Keratinocyte (primary cell): ENCODE results near the gene SLC35B4. TPM values are rescaled to one million over a fixed set of nuclear protein-coding genes. Genes with fewer than 3 reads are reported as not detected.

ENCODE experiments used
- DNase-seq: peaks from one replicate; pipeline ENCODE4 v3.0.0-alpha.2; 2011; ENCODE audit warnings: low read depth, missing footprints, low spot score
- FAIRE-seq: peaks from 2 replicates; lab custom pipeline; 2011; peaks lifted over from hg19 to GRCh38; lab: Jason Lieb, UNC
- H2AFZ ChIP-seq: 2 replicates; pipeline ENCODE4 v1.6.0; 2012; ENCODE audit warnings: low read length, control low read depth, inconsistent platforms; ENCODE audit not compliant: control insufficient read depth
- H3K27ac ChIP-seq: 2 replicates; pipeline ENCODE4 v1.5.1; 2011; ENCODE audit warnings: low read length; ENCODE audit not compliant: control insufficient read depth, insufficient read depth
- H3K27me3 ChIP-seq: 3 replicates; pipeline ENCODE4 v1.6.0; 2011; ENCODE audit warnings: low read length; ENCODE audit not compliant: control insufficient read depth, insufficient read depth; ENCODE audit errors: extremely low read depth
- H3K36me3 ChIP-seq, 2 experiments: 2 replicates in 1 of 2; 3 replicates in 1 of 2; pipeline ENCODE4 v1.5.1; 2011; ENCODE audit warnings: low read length in 2 of 2, mild to moderate bottlenecking in 1 of 2; ENCODE audit not compliant: control insufficient read depth in 2 of 2, insufficient read depth in 2 of 2; ENCODE audit errors: extremely low read depth in 1 of 2
- H3K4me1 ChIP-seq: 3 replicates; pipeline ENCODE4 v1.5.1; 2011; ENCODE audit warnings: low read length; ENCODE audit not compliant: control insufficient read depth, insufficient read depth; ENCODE audit errors: extremely low read depth
- H3K4me2 ChIP-seq: 3 replicates; pipeline ENCODE4 v1.6.0; 2011; ENCODE audit warnings: low read depth, low read length; ENCODE audit not compliant: control insufficient read depth, insufficient read depth; ENCODE audit errors: extremely low read depth
- H3K4me3 ChIP-seq, 3 experiments: fragments of 200-600 bp in 1 of 3; sonication (generic) in 1 of 3; 2 replicates in 2 of 3; 3 replicates in 1 of 3; pipeline ENCODE4 v1.5.1; 2011 to 2016; ENCODE audit warnings: low read length in 3 of 3, mild to moderate bottlenecking in 3 of 3, control low read depth in 2 of 3, inconsistent platforms in 1 of 3, low read depth in 1 of 3, mixed read lengths in 1 of 3, mixed run types in 1 of 3, moderate library complexity in 1 of 3; ENCODE audit not compliant: control insufficient read depth in 2 of 3, insufficient read depth in 2 of 3; ENCODE audit errors: extremely low read depth in 1 of 3
- H3K79me2 ChIP-seq: 2 replicates; pipeline ENCODE4 v1.6.0; 2012; ENCODE audit warnings: low read length; ENCODE audit not compliant: control insufficient read depth, insufficient read depth
- H3K9ac ChIP-seq: 3 replicates; pipeline ENCODE4 v1.6.0; 2011; ENCODE audit warnings: low read length; ENCODE audit not compliant: control insufficient read depth, insufficient read depth; ENCODE audit errors: extremely low read depth
- H3K9me1 ChIP-seq: 3 replicates; pipeline ENCODE4 v1.6.0; 2011; ENCODE audit warnings: low read length; ENCODE audit not compliant: control insufficient read depth, insufficient read depth; ENCODE audit errors: extremely low read depth
- H3K9me3 ChIP-seq: 2 replicates; pipeline ENCODE4 v1.5.1; 2012; ENCODE audit warnings: low read depth, low read length; ENCODE audit not compliant: control insufficient read depth
- H4K20me1 ChIP-seq: 3 replicates; pipeline ENCODE4 v1.6.0; 2011; ENCODE audit warnings: low read length; ENCODE audit not compliant: control insufficient read depth, insufficient read depth; ENCODE audit errors: extremely low read depth
- EZH2 ChIP-seq: IDR thresholded peaks from one replicate; pipeline ENCODE4 v1.6.1; 2012; ENCODE audit warnings: inconsistent platforms, mild to moderate bottlenecking, low read length, moderate library complexity
- dilution Hi-C: fragments of 300-500 bp; cut with MboI; formaldehyde crosslinking; loops from one replicate; pipeline ENCODE4 v1.7.0; 2020; ENCODE audit warnings: low sequenced_read_pairs; ENCODE audit not compliant: extremely low pct_ligation_motif_present
- polyA plus RNA-seq, 5 experiments: library from polyadenylated mRNA; depleted of rRNA in 3 of 5; stranded (reverse) in 3 of 5; stranded (forward) in 1 of 5; unstranded in 1 of 5; fragments of >200 nt; gene quantifications; 1 replicate in 1 of 5; 2 replicates in 3 of 5; 3 replicates in 1 of 5; pipeline versions ENCODE4 v1.2.1 to v1.2.3, GENCODE V29; 2011 to 2012; ENCODE audit warnings: missing spikeins in 2 of 5, low read depth in 1 of 5, low replicate concordance in 1 of 5
- TF ChIP-seq, protein P1 (sequence below), 3 experiments: IDR thresholded peaks in 1 of 3; conservative IDR thresholded peaks in 1 of 3; optimal IDR thresholded peaks in 1 of 3; 2 replicates in 2 of 3; 3 replicates in 1 of 3; pipeline versions ENCODE3 to v1.5.1; 2011; ENCODE audit warnings: low read length in 3 of 3, mild to moderate bottlenecking in 3 of 3, moderate library complexity in 2 of 3, control low read depth in 1 of 3, inconsistent platforms in 1 of 3; ENCODE audit not compliant: insufficient read depth in 2 of 3; ENCODE audit errors: extremely low read depth in 1 of 3

SLC35B4 gene
- polyA plus RNA-seq, 1 donor (not counting 4 experiments of a cell fraction or from before 2014, with no cell fraction given): 18.6 TPM

DNA sequence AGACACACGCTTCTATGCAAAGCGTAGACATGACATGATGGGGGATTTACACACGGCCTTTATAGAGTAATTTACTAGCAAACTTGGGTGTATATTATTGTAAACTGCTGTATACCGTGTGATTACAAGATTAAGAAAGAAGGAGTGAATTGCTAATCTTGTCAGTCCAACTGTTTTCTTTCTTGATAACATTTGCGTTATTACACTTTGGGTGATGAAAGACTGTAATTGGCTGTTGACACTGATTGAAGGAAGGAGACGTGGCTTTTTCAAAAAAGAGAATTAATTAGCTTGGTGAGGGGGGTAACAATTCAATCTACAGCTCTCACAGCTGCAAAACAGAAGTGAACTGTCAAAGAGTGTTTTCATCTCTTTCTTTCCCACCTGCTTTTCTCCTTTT is 32.7 kb downstream of the SLC35B4 start:
- no peak overlapping the region for H3K9ac ChIP-seq
- no peak for TF ChIP-seq EZH2
- TF ChIP-seq, protein P1, sequence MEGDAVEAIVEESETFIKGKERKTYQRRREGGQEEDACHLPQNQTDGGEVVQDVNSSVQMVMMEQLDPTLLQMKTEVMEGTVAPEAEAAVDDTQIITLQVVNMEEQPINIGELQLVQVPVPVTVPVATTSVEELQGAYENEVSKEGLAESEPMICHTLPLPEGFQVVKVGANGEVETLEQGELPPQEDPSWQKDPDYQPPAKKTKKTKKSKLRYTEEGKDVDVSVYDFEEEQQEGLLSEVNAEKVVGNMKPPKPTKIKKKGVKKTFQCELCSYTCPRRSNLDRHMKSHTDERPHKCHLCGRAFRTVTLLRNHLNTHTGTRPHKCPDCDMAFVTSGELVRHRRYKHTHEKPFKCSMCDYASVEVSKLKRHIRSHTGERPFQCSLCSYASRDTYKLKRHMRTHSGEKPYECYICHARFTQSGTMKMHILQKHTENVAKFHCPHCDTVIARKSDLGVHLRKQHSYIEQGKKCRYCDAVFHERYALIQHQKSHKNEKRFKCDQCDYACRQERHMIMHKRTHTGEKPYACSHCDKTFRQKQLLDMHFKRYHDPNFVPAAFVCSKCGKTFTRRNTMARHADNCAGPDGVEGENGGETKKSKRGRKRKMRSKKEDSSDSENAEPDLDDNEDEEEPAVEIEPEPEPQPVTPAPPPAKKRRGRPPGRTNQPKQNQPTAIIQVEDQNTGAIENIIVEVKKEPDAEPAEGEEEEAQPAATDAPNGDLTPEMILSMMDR (optimal IDR thresholded peaks at IDR 0.05 in 1 of 3, IDR thresholded peaks at IDR 0.05 in 1 of 3, conservative IDR thresholded peaks at IDR 0.05 in 1 of 3; ENCODE audit: extremely low read depth in 1 of 3, insufficient read depth in 2 of 3, low read length in 3 of 3): no peak
- FAIRE-seq: no peak

DNA sequence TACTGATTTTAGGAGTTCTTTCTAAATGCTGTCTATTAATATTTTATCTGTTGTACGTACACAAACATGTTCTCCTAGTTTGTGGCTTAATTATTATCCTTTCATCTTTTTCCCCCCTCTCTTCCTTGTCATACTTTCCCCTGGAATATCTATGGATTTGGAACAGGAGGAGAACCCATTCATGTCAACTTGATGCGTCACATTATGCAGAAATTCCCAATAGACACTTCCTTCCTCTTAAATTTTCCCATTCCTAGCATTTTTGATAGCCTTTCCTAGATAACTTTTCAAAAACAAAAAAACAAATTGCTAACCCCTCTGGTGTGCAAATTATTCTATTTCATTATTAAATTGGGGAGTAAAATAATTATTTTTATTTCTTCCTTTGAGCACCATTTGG is 36.2 kb downstream of the SLC35B4 start:
- Histone ChIP-seq H3K9ac (no peak overlapping the region), H4K20me1 (no peaks in the 10 kb centered on the region), H3K9me3 (no peaks in the 10 kb centered on the region), H2AFZ (no peak overlapping the region), H3K9me1 (no peaks in the 10 kb centered on the region), H3K4me2 (no peak overlapping the region), H3K36me3 (no peaks in the 10 kb centered on the region), H3K27ac (no peak overlapping the region), H3K27me3 (peaks cover 9% of the 10 kb centered on the region), H3K4me1 (no peaks in the 10 kb centered on the region), H3K79me2 (no peaks in the 10 kb centered on the region), H3K4me3 (no peak overlapping the region)
- DNase-seq (no peak), FAIRE-seq (no peak)
- no peak for TF ChIP-seq EZH2
- TF ChIP-seq, protein P1 (optimal IDR thresholded peaks at IDR 0.05 in 1 of 3, IDR thresholded peaks at IDR 0.05 in 1 of 3, conservative IDR thresholded peaks at IDR 0.05 in 1 of 3; ENCODE audit: extremely low read depth in 1 of 3, insufficient read depth in 2 of 3, low read length in 3 of 3): no peak
- dilution Hi-C loops: no loop called here

More for the DNA sequence above, 32.7 kb downstream of the SLC35B4 start:
- Histone ChIP-seq H3K27me3 (peaks cover 6% of the 10 kb centered on the region), H3K27ac (no peak overlapping the region), H3K4me3 (no peak overlapping the region), H3K4me2 (no peak overlapping the region), H3K4me1 (peaks cover 7% of the 10 kb centered on the region), H3K79me2 (no peaks in the 10 kb centered on the region), H4K20me1 (no peaks in the 10 kb centered on the region), H2AFZ (no peak overlapping the region), H3K9me1 (no peaks in the 10 kb centered on the region), H3K9me3 (no peaks in the 10 kb centered on the region), H3K36me3 (no peaks in the 10 kb centered on the region)
- no peak for DNase-seq
- dilution Hi-C loops: no loop called here
